HL-60 (cell line): Measurements from ENCODE around the gene ZNF236.

Experiments used
- CTCF ChIP-seq: IDR thresholded peaks from one replicate; pipeline ENCODE4 v1.5.1; 2011; ENCODE audit warnings: low read length, control low read depth, inconsistent platforms; ENCODE audit not compliant: insufficient read depth
- POLR2AphosphoS5 ChIP-seq: IDR thresholded peaks from 2 replicates; pipeline ENCODE4 v1.6.1; 2012; ENCODE audit warnings: low read depth

GRCh38 chr18:76985951-76986236 is 163.5 kb downstream of the ZNF236 start:
- TF ChIP-seq POLR2AphosphoS5 (no peak), CTCF (no peak)
